ENCODE measurements around the gene TET3.
A peak's percentile ranks its signal among the peaks of the same experiment; 100 is the strongest.

GRCh38 chr2:74006459-74006858, 21.7 kb downstream of the TET3 start:
- no peak for TF ChIP-seq YY1 (IDR thresholded peaks at IDR 0.05; ENCODE audit: low read depth, low read length)
- no peak for TF ChIP-seq HDAC2 (IDR thresholded peaks at IDR 0.05; ENCODE audit: borderline replicate concordance in 1 of 2, low read depth in 2 of 2, low read length in 2 of 2)
- no peak for TF ChIP-seq TEAD4 (IDR thresholded peaks at IDR 0.05; ENCODE audit: low read depth, low read length)
- no peak for TF ChIP-seq CTCF (IDR thresholded peaks at IDR 0.05; ENCODE audit: control extremely low read depth in 1 of 3, insufficient read depth in 1 of 3, low read depth in 1 of 3, low read length in 3 of 3)
- no peak for TF ChIP-seq POLR2A (IDR thresholded peaks at IDR 0.05; ENCODE audit: control extremely low read depth in 1 of 2, low read depth in 2 of 2, low read length in 2 of 2)
- no peak for TF ChIP-seq SUZ12 (IDR thresholded peaks at IDR 0.05; ENCODE audit: low read length)
- 0 out of 3 replicates have a peak, but pooled peaks of 1 of the 2 experiments have one; percentile 33 for TF ChIP-seq EP300 (IDR thresholded peaks at IDR 0.05; ENCODE audit: borderline replicate concordance in 1 of 2, low read depth in 2 of 2, low read length in 2 of 2)

Data from H1 (cell line).